Keratinocyte (primary cell): Measurements from ENCODE around the gene FRMD7.

ENCODE experiments used
- CTCF ChIP-seq, 3 experiments: IDR thresholded peaks in 1 of 3; conservative IDR thresholded peaks in 1 of 3; optimal IDR thresholded peaks in 1 of 3; 2 replicates in 2 of 3; 3 replicates in 1 of 3; pipeline versions ENCODE3 to v1.5.1; 2011; ENCODE audit warnings: low read length in 3 of 3, mild to moderate bottlenecking in 3 of 3, moderate library complexity in 2 of 3, control low read depth in 1 of 3, inconsistent platforms in 1 of 3; ENCODE audit not compliant: insufficient read depth in 2 of 3; ENCODE audit errors: extremely low read depth in 1 of 3
- EZH2 ChIP-seq: IDR thresholded peaks from one replicate; pipeline ENCODE4 v1.6.1; 2012; ENCODE audit warnings: inconsistent platforms, mild to moderate bottlenecking, low read length, moderate library complexity

- no peak for TF ChIP-seq CTCF (optimal IDR thresholded peaks at IDR 0.05 in 1 of 3, IDR thresholded peaks at IDR 0.05 in 1 of 3, conservative IDR thresholded peaks at IDR 0.05 in 1 of 3; ENCODE audit: extremely low read depth in 1 of 3, insufficient read depth in 2 of 3, low read length in 3 of 3)
- TF ChIP-seq EZH2: no peak
These were observed 49.9 kb downstream of the FRMD7 start for GRCh38 chrX:132077912-132078311.
